ENCODE data around the gene MAP1A.
"Not testable (repeated sequence)": the region's sequence is repeated elsewhere in the genome, so short reads cannot be mapped to it uniquely, and the experiment has no call there.

MAP1A gene

DNA sequence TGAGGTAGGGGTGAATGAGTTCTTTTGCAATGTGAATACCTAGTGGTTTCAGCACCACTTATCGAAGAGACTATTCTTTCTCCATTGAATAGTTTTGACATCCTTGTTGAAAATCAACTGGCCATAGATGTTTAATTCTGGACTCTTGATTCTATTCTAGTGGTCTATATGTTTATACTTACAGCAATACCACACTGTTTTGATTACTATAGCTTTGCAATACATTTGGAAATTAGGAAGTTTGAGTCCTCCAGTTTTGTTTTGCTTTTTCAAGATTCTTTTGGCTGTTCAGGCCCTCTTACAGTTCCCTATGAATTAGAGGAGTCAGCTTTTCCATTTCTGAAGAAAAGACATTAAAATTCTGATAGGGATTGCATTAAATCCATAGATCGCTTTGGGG lies 30.1 kb downstream of the MAP1A start:
- ChIA-PET CTCF (no interaction called here), POLR2A (no interaction called here)
- no peak for DNase-seq (ENCODE audit: extremely low spot score)
- no peak for TF ChIP-seq CTCF (IDR thresholded peaks at IDR 0.05; ENCODE audit: control extremely low read depth, extremely low read depth, low read depth, missing control alignments)

DNA sequence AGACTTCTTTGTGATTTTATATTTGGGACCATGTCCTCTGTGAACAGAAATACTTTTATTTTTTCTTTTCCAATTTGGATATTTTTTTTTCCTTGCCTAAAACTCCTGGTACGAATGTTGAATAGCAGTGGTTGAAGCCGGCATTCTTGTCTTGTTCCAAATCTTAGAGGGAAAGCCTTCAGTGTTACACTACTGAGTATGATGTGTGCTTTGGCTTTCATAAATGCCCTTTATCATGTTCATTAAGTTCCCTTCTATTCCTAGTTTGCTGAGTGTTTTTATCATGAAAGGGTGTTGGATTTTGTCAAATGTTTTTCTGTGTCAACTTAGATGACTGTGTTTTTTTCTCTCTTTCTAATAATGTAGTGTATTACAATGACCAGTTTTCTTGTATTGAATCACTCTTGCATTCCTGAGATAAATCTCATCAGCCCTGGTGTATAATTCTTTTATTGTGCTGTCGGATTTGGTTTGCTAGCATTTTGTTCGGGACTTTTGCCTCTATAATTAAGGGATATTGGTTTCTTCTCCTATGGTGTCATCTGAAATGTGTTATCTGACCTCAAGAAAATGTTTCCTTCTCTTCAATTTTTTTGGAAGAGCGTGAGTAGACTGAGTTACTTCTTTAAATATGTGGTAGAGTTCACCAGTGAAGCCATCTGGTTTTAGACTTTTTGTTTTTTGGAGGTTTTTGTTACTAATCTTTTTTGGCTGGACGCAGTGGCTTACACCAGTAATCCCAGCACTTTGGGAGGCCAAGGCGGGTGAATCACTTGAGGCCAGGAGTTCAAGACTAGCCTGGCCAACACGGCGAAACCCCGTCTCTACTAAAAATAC lies 33.3 kb downstream of the MAP1A start:
- CTCF ChIA-PET, result interaction anchor here (0.6 kb wide), 1 partner anchor 29 kb away, joined by 3 read pairs; no protein-coding TSS in a partner anchor
- no peak for DNase-seq (ENCODE audit: extremely low spot score)
- TF ChIP-seq CTCF (IDR thresholded peaks at IDR 0.05; ENCODE audit: control extremely low read depth, extremely low read depth, low read depth, missing control alignments), result no peak
- POLR2A ChIA-PET, result no interaction called here

GRCh38 chr15:43552256-43552655 lies 34.8 kb downstream of the MAP1A start:
- POLR2A ChIA-PET, result no interaction called here
- DNase-seq (ENCODE audit: extremely low spot score), result no peak
- CTCF ChIA-PET, result no interaction called here
- no peak for TF ChIP-seq CTCF (IDR thresholded peaks at IDR 0.05; ENCODE audit: control extremely low read depth, extremely low read depth, low read depth, missing control alignments)

- no peak for TF ChIP-seq CTCF (IDR thresholded peaks at IDR 0.05; ENCODE audit: control extremely low read depth, extremely low read depth, low read depth, missing control alignments)
- POLR2A ChIA-PET, result no interaction called here
- CTCF ChIA-PET, result no interaction called here
- no peak for DNase-seq (ENCODE audit: extremely low spot score)
These were observed 35.6 kb downstream of the MAP1A start for GRCh38 chr15:43552986-43553385.

DNA sequence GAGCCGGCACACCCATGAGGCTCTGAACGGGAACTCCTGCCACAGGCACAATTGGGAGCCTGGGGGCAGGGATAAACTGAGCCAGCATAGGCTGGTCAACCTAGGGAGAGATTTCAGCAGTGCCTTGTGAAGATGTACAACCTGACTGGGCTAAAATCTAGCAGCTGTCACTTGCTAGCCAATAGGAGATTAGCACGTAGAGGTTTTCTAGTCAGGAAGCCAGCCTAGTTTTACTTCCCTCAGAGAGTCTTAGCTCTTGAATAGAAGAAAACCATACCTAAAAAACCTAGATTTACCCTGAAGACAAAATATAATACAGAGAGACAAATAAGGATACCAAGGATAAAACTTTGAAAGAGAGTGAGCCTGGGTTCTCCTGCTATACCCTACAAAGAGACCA lies 45.3 kb downstream of the MAP1A start:
- DNase-seq (ENCODE audit: extremely low spot score); POLR2A ChIA-PET; CTCF ChIA-PET: not testable (repeated sequence)

DNA sequence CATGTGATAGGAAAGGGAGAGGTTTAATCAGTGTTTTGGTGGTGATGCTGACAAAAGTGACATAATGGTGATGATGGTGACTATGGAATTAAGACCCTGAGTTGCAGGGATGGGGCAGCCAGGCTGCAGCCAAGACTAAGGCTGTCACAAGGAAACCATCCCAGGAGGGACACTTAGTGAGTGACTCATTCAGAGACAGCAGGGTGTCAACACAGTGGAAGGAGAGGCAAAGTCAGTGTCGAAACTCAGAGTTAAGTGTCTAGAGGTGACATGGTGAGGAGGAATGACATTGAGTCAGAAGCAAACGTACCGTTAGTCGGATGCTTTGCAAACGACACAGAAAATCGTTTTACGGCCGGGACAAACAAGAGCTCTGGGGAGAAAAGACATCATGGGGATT lies 46.4 kb downstream of the MAP1A start:
- DNase-seq (ENCODE audit: extremely low spot score); CTCF ChIA-PET; POLR2A ChIA-PET: not testable (repeated sequence)

DNA sequence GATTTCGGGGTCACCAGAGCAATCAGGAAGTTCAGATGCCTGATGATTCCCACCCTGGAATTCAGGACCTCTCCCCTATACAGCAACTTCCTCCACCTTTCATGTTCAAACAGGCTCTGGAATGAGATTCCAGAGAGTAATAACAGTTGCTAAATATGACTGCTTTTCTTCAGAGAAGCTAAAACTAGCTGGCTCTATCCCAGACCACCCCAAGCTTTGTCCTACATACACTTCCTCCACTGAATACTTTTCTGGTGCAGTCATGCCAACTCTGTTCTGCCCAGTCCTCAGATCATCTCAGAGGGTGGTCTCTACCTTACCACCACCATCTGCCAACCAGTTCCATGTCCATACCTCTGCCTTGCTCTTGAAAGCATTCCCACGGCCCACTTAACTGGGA lies 49.2 kb downstream of the MAP1A start:
- CTCF ChIA-PET; POLR2A ChIA-PET; DNase-seq (ENCODE audit: extremely low spot score): not testable (repeated sequence)

DNA sequence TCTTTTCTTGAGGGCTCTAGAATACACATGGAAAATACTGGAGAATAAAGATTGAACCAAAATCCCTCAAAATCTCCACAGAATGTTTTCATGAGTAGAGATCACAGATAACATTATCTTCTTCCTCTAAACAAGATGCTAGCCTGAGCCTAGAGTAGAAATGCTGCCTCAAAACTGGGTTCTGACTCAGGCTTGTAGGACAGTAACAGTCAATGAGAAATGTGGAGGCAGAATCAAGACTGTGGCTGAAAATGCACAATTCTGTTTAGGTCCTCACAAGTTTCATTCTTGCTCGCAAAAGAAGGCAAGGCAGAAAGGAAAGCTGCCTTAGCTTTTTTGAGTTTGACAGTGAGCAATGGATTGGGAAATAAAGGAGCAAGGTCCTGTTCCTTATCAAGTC lies 57.2 kb downstream of the MAP1A start:
- CTCF ChIA-PET; DNase-seq (ENCODE audit: extremely low spot score); POLR2A ChIA-PET: not testable (repeated sequence)

All from GM10248 (cell line).